ENCODE data around the gene IFNA2.
A peak's percentile ranks its signal among the peaks of the same experiment; 100 is the strongest.
"Not testable (repeated sequence)": the region's sequence is repeated elsewhere in the genome, so short reads cannot be mapped to it uniquely, and the experiment has no call there.

Gene IFNA2

GRCh38 chr9:21381448-21382339, 3.5 kb downstream of the IFNA2 start:
- no peak for DNase-seq (ENCODE audit: low read depth)

GRCh38 chr9:21371467-21371866, 13.7 kb downstream of the IFNA2 start:
- not testable (repeated sequence) for DNase-seq (ENCODE audit: low read depth)

- no peak for DNase-seq (ENCODE audit: low read depth)
Observed at GRCh38 chr9:21367957-21368356, 17.2 kb downstream of the IFNA2 start, which contains the start of gene IFNA13. TSS of gene IFNA13 (minus strand) at chr9:21368057. CDS start at chr9:21368010, 47 bp downstream.

DNA sequence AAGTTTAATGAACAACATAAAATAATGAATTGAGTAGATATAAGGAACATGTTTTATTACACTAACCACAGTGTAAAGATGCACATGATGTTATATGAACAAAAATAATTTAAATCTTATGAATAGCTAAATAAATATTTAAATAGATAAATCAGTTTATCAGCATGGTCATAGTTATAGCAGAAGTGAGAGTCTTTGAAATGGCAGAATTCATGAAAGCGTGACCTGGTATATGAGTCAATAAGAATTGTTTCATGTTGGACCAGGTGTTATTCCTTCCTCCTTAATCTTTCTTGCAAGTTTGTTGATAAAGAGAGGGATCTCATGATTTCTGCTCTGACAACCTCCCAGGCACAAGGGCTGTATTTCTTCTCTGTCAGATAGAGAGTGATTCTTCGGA, 18.0 kb downstream of the IFNA2 start:
- DNase-seq (ENCODE audit: low read depth), result not testable (repeated sequence)

DNA sequence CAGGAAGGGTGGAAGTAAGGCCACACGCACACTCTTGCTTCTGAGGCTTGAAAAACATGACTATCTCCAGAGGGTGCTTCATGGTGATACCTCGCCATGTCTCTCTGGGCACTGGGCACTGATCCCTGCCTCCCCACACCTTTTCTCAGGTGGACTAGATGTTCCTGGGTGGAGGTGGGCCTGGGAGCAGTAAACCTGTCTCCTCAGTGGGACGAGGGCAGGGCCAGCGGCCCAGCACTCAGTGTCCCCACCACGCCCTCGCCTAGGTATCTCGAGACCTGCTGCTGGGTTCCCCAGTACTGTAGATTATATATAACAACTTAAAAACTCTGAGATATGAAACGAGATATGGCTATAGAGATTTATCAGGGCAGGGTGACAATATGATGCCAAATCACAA, 22.9 kb downstream of the IFNA2 start:
- no peak for DNase-seq (ENCODE audit: low read depth)

DNA sequence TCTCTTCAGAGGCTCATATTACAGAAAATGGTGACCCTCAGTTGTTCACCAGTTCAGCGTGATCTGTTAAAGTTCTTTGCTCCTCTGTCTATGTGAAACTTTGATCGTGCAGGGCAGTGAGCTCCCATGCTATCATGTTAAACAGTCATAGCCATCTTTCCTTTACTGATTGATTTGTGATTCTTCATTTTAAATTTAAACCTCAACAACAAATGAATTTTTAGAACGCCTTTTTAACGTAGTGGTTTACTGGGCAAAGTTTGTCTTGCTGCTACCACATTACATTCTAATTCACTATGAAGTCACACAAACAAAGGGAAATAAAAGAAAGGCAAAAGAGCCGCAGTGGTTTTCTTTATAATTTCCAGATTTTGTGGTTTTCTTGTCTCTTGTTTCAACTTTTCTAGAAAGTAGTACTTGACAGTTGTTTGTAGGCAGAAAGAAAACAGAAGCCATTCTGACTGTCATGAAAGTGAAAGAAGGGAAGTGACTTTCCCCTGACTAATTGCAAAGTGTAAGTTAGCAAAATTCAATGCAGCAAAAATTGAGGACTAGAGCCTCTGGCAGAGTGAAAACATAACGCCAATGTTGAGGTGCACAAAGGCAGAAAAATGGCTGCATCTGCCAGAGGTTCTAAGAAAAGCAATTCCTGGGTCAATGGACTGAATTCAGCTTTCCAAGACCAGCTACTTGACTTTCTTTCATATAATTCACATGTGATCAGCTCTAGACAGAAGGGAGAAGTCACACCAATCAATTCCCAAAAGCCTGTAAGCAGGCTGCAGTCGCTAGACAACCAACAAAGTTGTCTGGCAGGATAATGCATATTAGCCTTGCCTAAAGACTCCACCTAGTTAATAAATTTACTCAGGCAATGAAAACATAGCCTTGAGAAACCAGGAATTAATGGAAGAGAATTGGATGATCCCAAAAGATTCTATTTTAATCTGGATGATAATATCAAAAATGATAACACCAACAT, 27.4 kb downstream of the IFNA2 start:
- DNase-seq (ENCODE audit: low read depth), result no peak

DNA sequence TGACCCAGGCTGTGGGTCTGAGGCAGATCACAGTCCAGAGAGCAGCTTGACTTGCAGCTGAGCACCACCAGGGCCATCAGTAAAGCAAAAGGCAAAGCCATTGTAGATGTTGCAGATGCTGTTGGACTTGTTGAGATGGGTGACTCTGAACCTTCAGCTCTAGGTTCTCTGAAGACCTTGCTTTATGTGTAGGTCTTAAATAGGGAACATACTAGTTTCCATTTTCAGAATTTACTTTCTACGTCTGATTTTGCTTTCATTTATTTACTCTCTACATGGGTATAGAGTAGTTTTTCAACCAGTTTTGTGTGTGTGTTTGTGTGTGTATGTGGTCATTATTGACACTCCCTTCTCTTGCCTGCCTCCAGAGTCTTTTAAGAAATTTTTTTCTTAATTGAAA, 34.4 kb downstream of the IFNA2 start, which contains the start of gene IFNA6:
Gene IFNA6, minus strand, starts transcription at position 101 of the 400 bp plus-strand sequence. Its CDS starts 0 bp downstream, at position 101.
- DNase-seq (ENCODE audit: low read depth), result no peak

GRCh38 chr9:21348430-21348970, 36.7 kb downstream of the IFNA2 start:
- no peak for DNase-seq (ENCODE audit: low read depth)

GRCh38 chr9:21340735-21341134, 44.5 kb downstream of the IFNA2 start:
- no peak for DNase-seq (ENCODE audit: low read depth)

DNA sequence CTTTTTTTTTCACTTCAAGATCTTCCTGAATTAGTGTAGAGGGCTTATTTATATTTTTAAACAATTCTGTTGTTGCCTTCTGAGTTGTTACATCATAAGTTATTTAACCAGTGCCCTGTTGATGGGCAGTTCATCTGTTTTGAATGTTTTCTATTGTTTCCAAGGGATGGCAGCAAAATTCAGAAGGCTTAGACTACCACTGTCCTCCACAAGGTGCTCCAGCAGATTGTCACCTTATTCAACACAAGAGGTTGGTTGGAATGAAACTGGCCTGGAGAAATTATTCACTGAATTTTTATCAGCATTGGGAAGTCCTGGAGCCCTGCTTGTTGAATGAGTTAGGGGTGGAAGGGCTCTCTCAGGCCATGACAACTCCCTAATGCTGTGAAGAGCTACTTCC, 48.7 kb downstream of the IFNA2 start:
- no peak for DNase-seq (ENCODE audit: low read depth)

GRCh38 chr9:21334701-21335632, 50.2 kb downstream of the IFNA2 start, which contains the start of gene KLHL9:
TSS of gene KLHL9 (minus strand) at chr9:21335404. CDS start at chr9:21334859, 545 bp downstream.
- peak; percentile 73 for DNase-seq (ENCODE audit: low read depth)
